H54 (cell line): Measurements from ENCODE around the gene KLHL26.

Experiments
- DNase-seq: peaks from one replicate; pipeline ENCODE4 v3.0.0; 2011; ENCODE audit warnings: low spot score, mixed read lengths; ENCODE audit not compliant: insufficient read length
- FAIRE-seq: peaks from 3 replicates; lab custom pipeline; 2011; peaks lifted over from hg19 to GRCh38; lab: Jason Lieb, UNC
- POLR2A ChIP-seq: IDR thresholded peaks from 2 replicates; pipeline ENCODE4 v1.6.1; 2011; ENCODE audit warnings: low read depth, mild to moderate bottlenecking, low read length

KLHL26 gene

GRCh38 chr19:18613589-18614234 lies 23.1 kb upstream of the KLHL26 start:
- TF ChIP-seq POLR2A, result no peak
- DNase-seq, result no peak
- FAIRE-seq, result no peak

DNA sequence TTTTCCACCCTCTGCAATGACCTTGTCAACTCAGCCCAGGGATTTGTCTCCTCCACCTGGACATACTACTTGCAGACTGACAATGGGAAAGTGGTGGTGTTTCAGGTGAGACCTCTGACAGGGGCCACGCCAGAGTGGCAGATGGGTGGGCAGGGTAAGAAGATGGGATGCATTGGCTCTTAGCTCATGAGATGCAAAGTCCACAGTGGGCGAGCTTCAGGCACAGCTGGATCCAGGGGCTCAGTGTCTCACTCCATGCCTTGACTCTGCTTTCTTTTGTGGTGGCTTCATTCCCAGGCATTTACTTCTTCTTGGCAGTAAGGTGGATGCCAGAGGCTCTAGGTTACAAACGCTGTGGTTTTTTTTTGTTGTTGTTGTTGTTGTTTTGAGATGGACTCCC lies 20.8 kb upstream of the KLHL26 start:
- no peak for TF ChIP-seq POLR2A
- FAIRE-seq (no peak), DNase-seq (no peak)

- no peak for TF ChIP-seq POLR2A
- DNase-seq, result no peak
- FAIRE-seq, result no peak
Observed at GRCh38 chr19:18617562-18617961, 19.3 kb upstream of the KLHL26 start.

DNA sequence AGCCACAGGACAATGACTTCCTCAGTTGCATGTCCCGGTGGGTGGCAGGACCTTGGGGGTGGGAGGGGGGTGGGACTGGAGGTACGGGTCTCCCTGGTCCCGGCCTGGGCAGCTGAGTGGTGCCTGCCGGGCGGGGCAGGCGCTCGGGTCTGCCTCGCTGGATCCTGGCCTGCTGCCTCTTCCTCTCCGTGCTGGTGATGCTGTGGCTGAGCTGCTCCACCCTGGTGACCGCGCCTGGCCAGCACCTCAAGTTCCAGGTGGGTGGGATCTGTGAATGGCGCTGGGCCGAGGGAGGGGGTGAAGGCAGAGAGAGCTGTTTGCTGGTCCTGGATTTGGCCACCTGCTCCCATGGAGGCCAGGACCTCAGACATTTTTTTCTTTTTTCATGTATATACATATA lies 18.6 kb upstream of the KLHL26 start:
- TF ChIP-seq POLR2A, result no peak
- FAIRE-seq, result no peak
- no peak for DNase-seq

GRCh38 chr19:18620311-18620710 lies 16.5 kb upstream of the KLHL26 start:
- TF ChIP-seq POLR2A, result no peak
- DNase-seq (no peak), FAIRE-seq (no peak)

DNA sequence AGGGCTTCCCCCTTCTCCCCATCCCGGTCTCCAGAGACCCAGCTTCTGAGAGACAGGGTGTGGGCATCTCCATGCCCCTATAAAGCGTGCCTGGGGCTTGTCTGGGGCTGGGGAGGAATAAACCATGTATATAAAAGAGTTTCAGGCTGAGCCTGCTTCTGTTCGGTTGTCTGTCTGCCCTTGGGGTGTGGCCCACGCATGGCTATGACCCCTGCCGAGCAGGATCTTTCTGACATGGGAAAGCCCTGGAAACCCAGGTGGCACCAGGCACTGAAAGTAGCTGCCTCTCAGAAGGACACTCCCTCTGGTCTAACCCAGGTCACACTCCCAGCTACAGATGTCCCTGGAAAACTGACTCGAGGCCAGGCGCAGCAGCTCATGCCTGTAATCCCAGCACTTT lies 15.9 kb upstream of the KLHL26 start:
- DNase-seq (no peak), FAIRE-seq (no peak)
- TF ChIP-seq POLR2A, result no peak

DNA sequence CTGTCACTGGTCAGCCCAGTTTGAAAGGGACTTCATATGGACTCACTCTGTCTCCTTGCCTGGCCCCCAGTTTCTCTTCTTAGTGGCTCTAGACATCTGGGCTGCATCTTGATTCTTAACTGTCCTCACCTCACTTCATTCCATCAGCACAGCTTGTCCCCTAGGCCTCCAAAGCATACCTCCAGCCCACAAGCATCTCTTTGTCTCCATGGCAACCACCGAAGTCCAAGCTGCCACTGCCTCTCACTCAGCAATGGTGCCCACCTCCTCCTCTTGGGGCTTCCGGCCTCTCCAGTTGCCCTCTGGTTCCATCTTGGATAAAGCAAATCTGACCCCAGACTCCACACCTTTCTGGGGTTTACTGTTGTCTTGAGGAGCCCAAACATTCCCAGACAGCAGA lies 9.9 kb upstream of the KLHL26 start:
- no peak for TF ChIP-seq POLR2A
- no peak for DNase-seq
- no peak for FAIRE-seq

DNA sequence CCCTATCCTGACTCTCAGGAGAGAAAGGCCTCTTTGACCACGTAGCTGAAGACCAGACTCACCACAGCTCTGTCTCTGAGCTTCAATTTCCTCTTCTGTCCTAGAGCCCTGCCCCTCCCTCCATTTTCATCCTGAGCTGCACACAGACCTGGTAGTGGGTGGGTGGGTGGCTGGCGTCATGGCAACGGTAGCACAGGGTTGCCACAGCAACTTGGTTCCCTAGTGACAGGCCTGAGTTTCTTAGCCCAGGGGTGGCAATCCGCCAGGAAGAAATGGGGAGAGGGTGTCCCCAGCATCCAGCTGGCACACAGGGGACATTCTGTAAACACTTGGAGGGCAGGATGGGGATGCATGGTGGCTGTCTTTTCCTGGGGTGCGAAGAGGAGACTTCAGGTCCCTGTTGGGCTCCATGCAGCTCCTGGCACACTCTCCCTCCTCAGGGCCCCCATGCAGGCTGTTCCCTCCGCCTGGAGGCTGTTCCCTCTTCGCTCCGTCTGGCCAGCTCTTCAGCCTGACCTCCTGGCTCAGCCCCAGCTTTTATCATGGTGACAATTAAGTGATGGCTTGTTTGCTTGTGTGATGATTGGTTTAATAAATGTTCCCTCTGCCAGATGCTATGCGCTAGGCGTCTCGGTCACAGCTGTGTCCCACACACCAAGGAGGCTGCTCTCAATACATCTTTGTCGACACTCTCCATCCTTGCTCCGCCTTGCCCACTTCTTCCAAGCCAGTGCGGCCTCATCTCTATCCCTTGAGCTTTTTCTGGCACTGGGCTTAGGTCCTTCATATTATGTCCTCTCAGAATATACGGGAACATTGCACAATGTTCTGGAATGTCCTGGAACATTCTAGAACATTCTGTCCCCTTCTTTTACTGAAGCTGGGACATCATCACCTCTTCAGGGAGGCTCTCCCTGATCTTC lies 7.4 kb upstream of the KLHL26 start:
- DNase-seq (no peak), FAIRE-seq (no peak)
- no peak for TF ChIP-seq POLR2A

- FAIRE-seq (no peak), DNase-seq (no peak)
- TF ChIP-seq POLR2A, result no peak
Observed at GRCh38 chr19:18633321-18633720, 3.5 kb upstream of the KLHL26 start.

- no peak for FAIRE-seq
- no peak for TF ChIP-seq POLR2A
- no peak for DNase-seq
Observed at GRCh38 chr19:18634612-18635297, 2.1 kb upstream of the KLHL26 start.

GRCh38 chr19:18635831-18636182 lies 1.0 kb upstream of the KLHL26 start:
- DNase-seq (no peak), FAIRE-seq (no peak)

GRCh38 chr19:18636183-18636968 lies 452 bp upstream of the KLHL26 start:
- TF ChIP-seq POLR2A, result 0 out of 2 replicates have a peak, but pooled peaks have one; percentile 10
- FAIRE-seq (no peak), DNase-seq (peak; percentile 91)

More at GRCh38 chr19:18635831-18636182, 1.0 kb upstream of the KLHL26 start:
- TF ChIP-seq POLR2A, result no peak
